Nephron progenitor cell (in vitro differentiated cells): ENCODE data around the gene SNX2.

Experiments
- DNase-seq: peaks from one replicate; pipeline ENCODE4 v3.0.0; 2021
- H3K27ac Mint-ChIP-seq: 2 replicates; pipeline ENCODE4 v1.8.0; 2021; ENCODE audit warnings: mild to moderate bottlenecking, moderate library complexity, mixed read lengths
- H3K27me3 Mint-ChIP-seq: 2 replicates; pipeline ENCODE4 v1.8.0; 2021; ENCODE audit warnings: mild to moderate bottlenecking, low read depth, mixed read lengths; ENCODE audit not compliant: poor library complexity
- H3K36me3 Mint-ChIP-seq: 2 replicates; pipeline ENCODE4 v1.8.0; 2021; ENCODE audit warnings: low read depth, mixed read lengths
- H3K4me1 Mint-ChIP-seq: 2 replicates; pipeline ENCODE4 v1.8.0; 2021; ENCODE audit warnings: mixed read lengths
- H3K4me3 Mint-ChIP-seq: 2 replicates; pipeline ENCODE4 v1.8.0; 2021; ENCODE audit warnings: mild to moderate bottlenecking, moderate library complexity, mixed read lengths
- H3K9me3 Mint-ChIP-seq: 2 replicates; pipeline ENCODE4 v1.8.0; 2021; ENCODE audit warnings: mild to moderate bottlenecking, moderate library complexity, mixed read lengths
- CTCF ChIP-seq: fragments of 200-600 bp; sonication (generic); IDR thresholded peaks from 2 replicates; pipeline ENCODE4 v1.5.0; 2021; ENCODE audit warnings: antibody characterized with exemption

The SNX2 gene

GRCh38 chr5:122738088-122738487 is 36.8 kb upstream of the SNX2 start:
- no peak for DNase-seq
- H3K4me1 Mint-ChIP-seq = no peaks in the 10 kb centered on the region
- peaks cover 4% of the 10 kb centered on the region for H3K27me3 Mint-ChIP-seq
- H3K27ac Mint-ChIP-seq = no peak overlapping the region
- no peak for TF ChIP-seq CTCF
- peaks cover 7% of the 10 kb centered on the region for H3K9me3 Mint-ChIP-seq
- no peak overlapping the region for H3K4me3 Mint-ChIP-seq
- H3K36me3 Mint-ChIP-seq = no peaks in the 10 kb centered on the region

GRCh38 chr5:122741681-122742080 is 33.2 kb upstream of the SNX2 start:
- Mint-ChIP-seq H3K4me1 (no peaks in the 10 kb centered on the region), H3K27ac (no peak overlapping the region), H3K36me3 (no peaks in the 10 kb centered on the region), H3K27me3 (peaks cover 4% of the 10 kb centered on the region), H3K9me3 (no peaks in the 10 kb centered on the region), H3K4me3 (no peak overlapping the region)
- no peak for TF ChIP-seq CTCF
- no peak for DNase-seq

- Mint-ChIP-seq H3K27ac (no peak overlapping the region), H3K9me3 (no peaks in the 10 kb centered on the region), H3K36me3 (no peaks in the 10 kb centered on the region), H3K4me3 (no peak overlapping the region), H3K27me3 (peaks cover 4% of the 10 kb centered on the region), H3K4me1 (no peaks in the 10 kb centered on the region)
- TF ChIP-seq CTCF = no peak
- no peak for DNase-seq
These were observed 31.6 kb upstream of the SNX2 start for GRCh38 chr5:122743261-122743660.

- Mint-ChIP-seq H3K36me3 (no peaks in the 10 kb centered on the region), H3K9me3 (no peaks in the 10 kb centered on the region), H3K4me3 (no peak overlapping the region), H3K4me1 (no peaks in the 10 kb centered on the region), H3K27me3 (no peaks in the 10 kb centered on the region), H3K27ac (no peak overlapping the region)
- no peak for TF ChIP-seq CTCF
- no peak for DNase-seq
These were observed 29.3 kb upstream of the SNX2 start for GRCh38 chr5:122745597-122745996.

- H3K36me3 Mint-ChIP-seq = no peaks in the 10 kb centered on the region
- H3K9me3 Mint-ChIP-seq = no peaks in the 10 kb centered on the region
- no peaks in the 10 kb centered on the region for H3K27me3 Mint-ChIP-seq
- H3K27ac Mint-ChIP-seq = no peak overlapping the region
- H3K4me3 Mint-ChIP-seq = no peak overlapping the region
- DNase-seq = no peak
- TF ChIP-seq CTCF = no peak
- peaks cover 8% of the 10 kb centered on the region for H3K4me1 Mint-ChIP-seq
These were observed 25.0 kb upstream of the SNX2 start for GRCh38 chr5:122749886-122750285.

- peak overlapping the region; percentile 10 for H3K27ac Mint-ChIP-seq
- DNase-seq = no peak
- H3K9me3 Mint-ChIP-seq = no peaks in the 10 kb centered on the region
- no peak overlapping the region for H3K4me3 Mint-ChIP-seq
- TF ChIP-seq CTCF = no peak
- peaks cover 18% of the 10 kb centered on the region for H3K4me1 Mint-ChIP-seq
- H3K27me3 Mint-ChIP-seq = peaks cover 3% of the 10 kb centered on the region
- H3K36me3 Mint-ChIP-seq = no peaks in the 10 kb centered on the region
These were observed 23.5 kb upstream of the SNX2 start for GRCh38 chr5:122751293-122751782.
